ENCODE results near the gene SLC12A3.
A peak's percentile ranks its signal among the peaks of the same experiment; 100 is the strongest.

GRCh38 chr16:56964243-56965148, 99.5 kb downstream of the SLC12A3 start:
- peak; percentile 97 to 100 (median 99) for TF ChIP-seq CTCF (IDR thresholded peaks at IDR 0.05)
- TF ChIP-seq POLR2A (IDR thresholded peaks at IDR 0.05) = peak in 1 of 2 donors; percentile 13
